Gastrocnemius medialis (tissue), 4 donors: ENCODE data around the gene GLCCI1. TPM values are rescaled to one million over a fixed set of nuclear protein-coding genes. Genes with fewer than 3 reads are reported as not detected.

Source experiments
- ATAC-seq, 2 donors: fragments of 150-250 bp; one replicate each; pipeline ENCODE4 v1.9.1; 2016
- DNase-seq, 2 donors: peaks; one replicate each; pipeline ENCODE4 v3.0.0-alpha.2; 2019
- H3K27ac ChIP-seq, 4 donors: fragments of 200-600 bp; sonication (generic); 1 replicate in 1 of 4; 2 replicates in 3 of 4; pipeline ENCODE4 v1.5.1; 2016 to 2018; ENCODE audit warnings: mild to moderate bottlenecking in 2 of 4, moderate library complexity in 1 of 4
- H3K27me3 ChIP-seq, 3 donors: fragments of 200-600 bp; sonication (generic) in 2 of 3; 1 replicate in 1 of 3; 2 replicates in 2 of 3; pipeline versions ENCODE4 v1.5.1 to v1.6.0; 2016 to 2019; ENCODE audit warnings: mild to moderate bottlenecking in 1 of 3, moderate library complexity in 1 of 3
- H3K36me3 ChIP-seq, 2 donors: fragments of 200-600 bp; sonication (generic) in 1 of 2; one replicate each; pipeline ENCODE4 v1.5.1; 2017 to 2018
- H3K4me1 ChIP-seq, 2 donors: fragments of 200-600 bp; sonication (generic) in 1 of 2; one replicate each; pipeline ENCODE4 v1.5.1; 2016 to 2017; ENCODE audit warnings: mild to moderate bottlenecking in 2 of 2
- H3K4me3 ChIP-seq, 4 donors: fragments of 200-600 bp; sonication (generic) in 3 of 4; 1 replicate in 1 of 4; 2 replicates in 3 of 4; pipeline ENCODE4 v1.5.1; 2016 to 2019; ENCODE audit warnings: mild to moderate bottlenecking in 2 of 4
- H3K9me3 ChIP-seq, 3 donors: fragments of 200-600 bp; sonication (generic) in 2 of 3; 1 replicate in 1 of 3; 2 replicates in 2 of 3; pipeline ENCODE4 v1.5.1; 2016 to 2019
- POLR2A ChIP-seq, 2 donors: fragments of 450-650 bp; IDR thresholded peaks; one replicate each; pipeline ENCODE4 v1.6.1; 2017; ENCODE audit warnings: antibody characterized with exemption in 2 of 2, mild to moderate bottlenecking in 2 of 2, moderate library complexity in 2 of 2
- in situ Hi-C, 4 donors: fragments of 200-750 bp; cut with MboI; loops; one replicate each; pipeline versions ENCODE4 v1.15.0 to v1.8.0; 2017; ENCODE audit warnings: low sequenced_read_pairs in 4 of 4
- intact Hi-C: fragments of 100-400 bp; cut with DNase I; formaldehyde crosslinking; loops from one replicate; pipeline ENCODE4 v1.15.1; 2023; ENCODE audit warnings: low total_unique reads
- total RNA-seq, 4 donors: library from RNA; depleted of rRNA; stranded (reverse); fragments of >200 nt; gene quantifications; one replicate each; pipeline versions ENCODE4 v1.1.0 to v1.2.3, GENCODE V29; 2016
- TF ChIP-seq, protein P1 (sequence below), 5 experiments: fragments of 450-650 bp in 3 of 5; fragments of 200-600 bp in 2 of 5; sonication (generic) in 2 of 5; IDR thresholded peaks in 4 of 5; conservative IDR thresholded peaks in 1 of 5; 1 replicate in 4 of 5; 2 replicates in 1 of 5; pipeline ENCODE4 v1.5.1; 2016 to 2019; ENCODE audit warnings: antibody characterized with exemption in 5 of 5, mild to moderate bottlenecking in 3 of 5, moderate library complexity in 3 of 5

GLCCI1 gene
- total RNA-seq, 4 donors from 2014 or later, result 1.2 to 6.1 (median 2.6) TPM

DNA sequence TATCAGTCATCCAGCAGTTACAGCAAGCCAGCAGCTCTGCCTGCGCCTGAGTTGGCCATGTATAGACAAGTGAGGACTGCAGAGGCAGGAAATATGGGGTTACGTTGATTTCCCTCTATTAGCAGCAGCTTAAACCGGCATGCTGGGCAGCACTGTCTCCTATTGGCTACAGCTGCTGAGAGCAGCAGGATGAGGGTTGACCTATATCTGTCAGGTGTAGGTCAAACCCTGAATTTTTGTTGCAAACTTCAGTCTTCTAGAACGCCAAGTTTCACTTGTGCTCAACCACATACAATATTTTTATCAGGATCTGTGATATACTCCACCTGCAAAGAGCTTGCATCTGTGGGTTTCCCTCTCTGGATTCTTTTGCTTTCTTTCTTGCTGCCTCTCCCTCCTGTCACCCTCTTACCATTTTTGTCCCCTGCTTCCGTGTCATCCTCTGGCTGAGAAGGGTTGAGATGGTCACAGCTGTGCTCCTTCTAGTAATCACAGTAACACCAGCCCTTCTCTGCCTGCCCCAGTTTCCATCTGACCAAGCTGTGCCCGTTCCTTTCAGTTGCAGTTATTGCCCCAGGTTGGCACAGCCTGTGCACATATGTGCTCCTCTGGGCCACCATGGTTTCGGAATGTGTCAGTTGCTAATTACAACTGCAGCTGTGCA is 23.8 kb upstream of the GLCCI1 start:
- no peak overlapping the region for H3K4me3 ChIP-seq
- in situ Hi-C loops, result no loop called here
- peak; percentile 97 to 100 for ATAC-seq
- H3K9me3 ChIP-seq, result no peaks in the 10 kb centered on the region
- H3K36me3 ChIP-seq, result no peaks in the 10 kb centered on the region
- H3K27ac ChIP-seq, result peak overlapping the region in 3 of 4 donors; percentile 56 to 66 (median 58)
- DNase-seq, result peak; percentile 64 to 80
- intact Hi-C loops, result no loop called here
- H3K4me1 ChIP-seq, result peaks cover 10 to 12% of the 10 kb centered on the region in 2 donors
- TF ChIP-seq, protein P1, sequence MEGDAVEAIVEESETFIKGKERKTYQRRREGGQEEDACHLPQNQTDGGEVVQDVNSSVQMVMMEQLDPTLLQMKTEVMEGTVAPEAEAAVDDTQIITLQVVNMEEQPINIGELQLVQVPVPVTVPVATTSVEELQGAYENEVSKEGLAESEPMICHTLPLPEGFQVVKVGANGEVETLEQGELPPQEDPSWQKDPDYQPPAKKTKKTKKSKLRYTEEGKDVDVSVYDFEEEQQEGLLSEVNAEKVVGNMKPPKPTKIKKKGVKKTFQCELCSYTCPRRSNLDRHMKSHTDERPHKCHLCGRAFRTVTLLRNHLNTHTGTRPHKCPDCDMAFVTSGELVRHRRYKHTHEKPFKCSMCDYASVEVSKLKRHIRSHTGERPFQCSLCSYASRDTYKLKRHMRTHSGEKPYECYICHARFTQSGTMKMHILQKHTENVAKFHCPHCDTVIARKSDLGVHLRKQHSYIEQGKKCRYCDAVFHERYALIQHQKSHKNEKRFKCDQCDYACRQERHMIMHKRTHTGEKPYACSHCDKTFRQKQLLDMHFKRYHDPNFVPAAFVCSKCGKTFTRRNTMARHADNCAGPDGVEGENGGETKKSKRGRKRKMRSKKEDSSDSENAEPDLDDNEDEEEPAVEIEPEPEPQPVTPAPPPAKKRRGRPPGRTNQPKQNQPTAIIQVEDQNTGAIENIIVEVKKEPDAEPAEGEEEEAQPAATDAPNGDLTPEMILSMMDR (IDR thresholded peaks at IDR 0.05 in 4 of 5, conservative IDR thresholded peaks at IDR 0.05 in 1 of 5), result no peak
- no peak for TF ChIP-seq POLR2A (IDR thresholded peaks at IDR 0.05)
- H3K27me3 ChIP-seq, result no peaks in the 10 kb centered on the region

GRCh38 chr7:7946486-7946885 is 22.1 kb upstream of the GLCCI1 start:
- Histone ChIP-seq H3K27ac (no peak overlapping the region), H3K4me3 (no peak overlapping the region), H3K9me3 (no peaks in the 10 kb centered on the region), H3K27me3 (no peaks in the 10 kb centered on the region), H3K36me3 (no peaks in the 10 kb centered on the region), H3K4me1 (peaks cover 10 to 12% of the 10 kb centered on the region in 2 donors)
- no peak for ATAC-seq
- no peak for DNase-seq
- intact Hi-C loops (no loop called here), in situ Hi-C loops (no loop called here)
- TF ChIP-seq, protein P1 (IDR thresholded peaks at IDR 0.05 in 4 of 5, conservative IDR thresholded peaks at IDR 0.05 in 1 of 5), result no peak
- TF ChIP-seq POLR2A (IDR thresholded peaks at IDR 0.05), result no peak

- no peak for DNase-seq
- no peak overlapping the region for H3K27ac ChIP-seq
- H3K27me3 ChIP-seq, result no peaks in the 10 kb centered on the region
- intact Hi-C loops (no loop called here), in situ Hi-C loops (no loop called here)
- no peak overlapping the region for H3K4me3 ChIP-seq
- no peaks in the 10 kb centered on the region for H3K36me3 ChIP-seq
- no peak for ATAC-seq
- peaks cover 10 to 12% of the 10 kb centered on the region in 2 donors for H3K4me1 ChIP-seq
- no peak for TF ChIP-seq POLR2A (IDR thresholded peaks at IDR 0.05)
- TF ChIP-seq, protein P1 (IDR thresholded peaks at IDR 0.05 in 4 of 5, conservative IDR thresholded peaks at IDR 0.05 in 1 of 5), result no peak
- no peaks in the 10 kb centered on the region for H3K9me3 ChIP-seq
These were observed 20.4 kb upstream of the GLCCI1 start for GRCh38 chr7:7948232-7948631.

GRCh38 chr7:7953806-7954205 is 14.8 kb upstream of the GLCCI1 start:
- Histone ChIP-seq H3K36me3 (no peaks in the 10 kb centered on the region), H3K4me1 (no peaks in the 10 kb centered on the region), H3K9me3 (no peaks in the 10 kb centered on the region), H3K27me3 (no peaks in the 10 kb centered on the region), H3K4me3 (no peak overlapping the region), H3K27ac (no peak overlapping the region)
- TF ChIP-seq, protein P1 (IDR thresholded peaks at IDR 0.05 in 4 of 5, conservative IDR thresholded peaks at IDR 0.05 in 1 of 5), result no peak
- TF ChIP-seq POLR2A (IDR thresholded peaks at IDR 0.05), result no peak
- ATAC-seq, result no peak
- intact Hi-C loops (no loop called here), in situ Hi-C loops (loop anchor here in 2 of 4 donors (25.0 kb wide), 2 partner anchors 267 to 317 kb away; partner anchors contain the start of gene UMAD1 (in 1 of the 2))
- DNase-seq, result no peak
